Mucosa of descending colon (tissue), 3 donors: Measurements from ENCODE around the gene CACNA1C. TPM values are rescaled to one million over a fixed set of nuclear protein-coding genes. Genes with fewer than 3 reads are reported as not detected.

Experiments used
- ATAC-seq: fragments of 200-7000 bp; cut with Tn5 transposase; one replicate; pipeline ENCODE4 v1.9.1; 2020; ENCODE audit warnings: mild to moderate bottlenecking, moderate library complexity
- DNase-seq, 3 donors: peaks; one replicate each; pipeline ENCODE4 v3.0.0-alpha.2; 2020
- H3K36me3 ChIP-seq: fragments of 200-600 bp; one replicate; pipeline ENCODE4 v1.8.0; 2021; ENCODE audit warnings: low read depth, mild to moderate bottlenecking
- H3K4me1 ChIP-seq: fragments of 200-600 bp; one replicate; pipeline ENCODE4 v1.8.0; 2021; ENCODE audit warnings: low read depth, mild to moderate bottlenecking
- H3K4me3 ChIP-seq: fragments of 200-600 bp; one replicate; pipeline ENCODE4 v1.8.0; 2021; ENCODE audit warnings: mild to moderate bottlenecking
- H3K9me3 ChIP-seq: fragments of 200-600 bp; one replicate; pipeline ENCODE4 v1.8.0; 2021; ENCODE audit warnings: mild to moderate bottlenecking
- CTCF ChIP-seq: fragments of 200-600 bp; IDR thresholded peaks from one replicate; pipeline ENCODE4 v1.8.0; 2022; ENCODE audit warnings: antibody characterized with exemption, mild to moderate bottlenecking
- intact Hi-C, 2 donors: fragments of 100-400 bp; cut with DNase I in 1 of 2; cut with micrococcal nuclease in 1 of 2; formaldehyde crosslinking; loops; one replicate each; pipeline versions ENCODE4 v1.11.0 to v1.11.1; 2022; cut with DNase I, micrococcal nuclease
- total RNA-seq, 3 donors: library from RNA; stranded (reverse); fragmentation: NEBNext Ultra II Directional in 2 of 3; extraction: Animal tissue kit (Norgen Biotek cat#: 25700) in 2 of 3; gene quantifications; one replicate each; pipeline versions ENCODE4 v1.2.1 to v1.2.4, GENCODE V29; 2021 to 2023
- donor health status: DM: no; HTN: no; CAD: no; lungs with moderate emphysema.
- donor health status: DM: no; HTN: no; CAD: no.
- donor health status: DM: no; HTN: yes; CAD: no.

The CACNA1C gene
- total RNA-seq, 3 donors from 2014 or later: 5.5 to 89.4 (median 9.2) TPM

DNA sequence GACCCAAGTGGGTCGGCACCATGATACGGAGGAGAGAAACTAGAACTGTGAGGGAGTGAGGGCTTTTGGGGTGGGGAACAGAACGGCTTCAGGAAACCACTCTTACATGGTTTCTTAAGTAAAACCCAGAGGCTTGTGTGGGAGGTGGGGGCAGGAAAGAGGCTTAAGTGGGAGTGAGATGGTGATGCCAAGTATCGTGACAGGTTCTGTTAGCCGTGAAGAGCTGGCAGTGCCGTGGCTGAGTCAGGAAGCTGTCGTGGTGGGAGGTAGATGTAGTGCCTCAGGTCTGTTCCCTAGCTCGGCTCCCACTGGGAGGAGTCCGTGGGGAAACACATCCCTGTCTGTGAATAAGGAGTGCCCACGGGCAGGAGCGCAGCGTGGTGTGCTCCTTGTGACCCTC lies 556.2 kb downstream of the CACNA1C start:
- no peaks in the 10 kb centered on the region for H3K9me3 ChIP-seq
- DNase-seq (no peak), ATAC-seq (no peak)
- no peak overlapping the region for H3K4me3 ChIP-seq
- intact Hi-C loops: no loop called here
- H3K4me1 ChIP-seq: no peaks in the 10 kb centered on the region
- no peak for TF ChIP-seq CTCF
- H3K36me3 ChIP-seq: no peaks in the 10 kb centered on the region

GRCh38 chr12:2610358-2610757 lies 557.6 kb downstream of the CACNA1C start:
- DNase-seq: no peak
- no peaks in the 10 kb centered on the region for H3K36me3 ChIP-seq

GRCh38 chr12:2613326-2614073 lies 560.7 kb downstream of the CACNA1C start:
- no peak for DNase-seq

More at GRCh38 chr12:2610358-2610757, 557.6 kb downstream of the CACNA1C start:
- ATAC-seq: no peak
- no peak for TF ChIP-seq CTCF
- Histone ChIP-seq H3K4me3 (no peak overlapping the region), H3K4me1 (no peaks in the 10 kb centered on the region), H3K9me3 (no peaks in the 10 kb centered on the region)
- intact Hi-C loops: no loop called here

DNA sequence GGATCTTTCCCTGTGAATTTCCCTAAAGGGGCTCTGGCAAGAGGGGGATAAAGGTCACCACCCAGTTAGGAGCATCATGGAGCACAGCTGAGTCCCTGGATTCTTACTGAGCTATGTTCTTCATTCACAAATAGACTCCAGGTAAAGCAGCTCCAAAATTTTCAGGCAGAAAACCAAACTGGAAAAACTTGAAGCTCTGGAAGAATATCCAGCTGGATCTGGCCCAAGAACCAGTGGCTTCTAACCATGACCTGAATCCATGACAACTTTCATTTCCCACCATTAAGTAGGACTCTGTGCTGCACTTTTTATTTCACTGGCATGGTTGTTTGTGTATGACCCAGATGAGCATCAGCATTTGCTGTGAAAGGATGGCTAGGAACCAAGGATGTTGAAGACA lies 561.6 kb downstream of the CACNA1C start:
- ATAC-seq: no peak
- intact Hi-C loops: no loop called here
- no peaks in the 10 kb centered on the region for H3K9me3 ChIP-seq

More at GRCh38 chr12:2613326-2614073, 560.7 kb downstream of the CACNA1C start:
- no peak for TF ChIP-seq CTCF
- Histone ChIP-seq H3K4me3 (no peak overlapping the region), H3K4me1 (no peaks in the 10 kb centered on the region), H3K9me3 (no peaks in the 10 kb centered on the region), H3K36me3 (no peaks in the 10 kb centered on the region)
- intact Hi-C loops: no loop called here
- peak; percentile 45 for ATAC-seq

DNA sequence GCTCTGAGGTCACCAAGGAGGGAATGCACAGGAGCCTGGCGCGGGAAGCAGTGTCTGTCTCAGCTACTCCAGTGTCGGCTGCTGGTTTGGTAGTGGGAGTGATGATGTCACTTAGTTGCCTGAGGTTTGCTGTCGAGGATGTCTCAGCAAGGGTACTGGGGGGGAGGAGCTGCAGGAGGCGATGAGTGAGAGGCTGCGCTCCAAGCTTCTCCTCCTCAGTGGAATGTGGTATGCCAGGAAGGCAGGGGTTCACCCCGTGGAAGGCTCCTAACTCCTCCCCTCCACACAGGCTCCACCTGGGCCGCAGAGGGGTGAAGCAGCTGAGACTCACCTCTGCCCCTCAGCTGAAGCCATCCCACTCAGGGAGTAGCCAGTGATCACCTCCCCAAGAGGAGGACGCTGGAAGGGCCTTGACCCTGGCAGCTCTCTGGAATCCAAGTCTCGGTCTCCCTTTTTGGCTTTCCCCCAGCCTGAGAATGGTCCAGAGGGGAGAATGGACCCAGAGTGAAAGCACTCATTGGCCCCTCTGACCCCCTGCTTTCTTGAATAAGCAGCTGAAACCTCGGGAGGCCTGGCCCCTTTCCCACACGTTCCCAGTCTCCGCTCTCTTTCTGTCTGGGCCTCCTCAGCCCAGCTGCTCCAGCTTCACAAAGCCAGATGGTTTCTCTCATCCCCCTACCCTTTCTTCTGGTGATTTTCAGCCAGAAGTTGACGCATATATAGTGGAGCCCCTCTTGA lies 563.0 kb downstream of the CACNA1C start:
- no peaks in the 10 kb centered on the region for H3K36me3 ChIP-seq
- no peaks in the 10 kb centered on the region for H3K9me3 ChIP-seq
- no peak for TF ChIP-seq CTCF
- intact Hi-C loops: no loop called here
- ATAC-seq (no peak), DNase-seq (no peak)
- H3K4me1 ChIP-seq: no peaks in the 10 kb centered on the region
- H3K4me3 ChIP-seq: no peak overlapping the region

More for the DNA sequence above, 561.6 kb downstream of the CACNA1C start:
- no peak overlapping the region for H3K4me3 ChIP-seq
- DNase-seq: no peak
- no peaks in the 10 kb centered on the region for H3K4me1 ChIP-seq
- H3K36me3 ChIP-seq: no peaks in the 10 kb centered on the region
- TF ChIP-seq CTCF: no peak
